Adrenal gland (tissue), 5 donors: ENCODE measurements around the gene POLR2C.

ENCODE experiments used
- POLR2A ChIP-seq, 2 donors: fragments of 450-650 bp; IDR thresholded peaks; one replicate each; pipeline ENCODE4 v1.6.1; 2017; ENCODE audit warnings: antibody characterized with exemption in 2 of 2, mild to moderate bottlenecking in 2 of 2, moderate library complexity in 1 of 2
- TF ChIP-seq, protein P1 (sequence below), 6 experiments: fragments of 450-650 bp in 4 of 6; fragments of 200-600 bp in 2 of 6; sonication (generic) in 1 of 6; IDR thresholded peaks; 1 replicate in 5 of 6; 2 replicates in 1 of 6; pipeline versions ENCODE4 v1.5.1 to v1.8.0; 2016 to 2021; ENCODE audit warnings: antibody characterized with exemption in 6 of 6, mild to moderate bottlenecking in 2 of 6, moderate library complexity in 1 of 6
- donor health status: DM: no; HTN: no; CAD: no.

DNA sequence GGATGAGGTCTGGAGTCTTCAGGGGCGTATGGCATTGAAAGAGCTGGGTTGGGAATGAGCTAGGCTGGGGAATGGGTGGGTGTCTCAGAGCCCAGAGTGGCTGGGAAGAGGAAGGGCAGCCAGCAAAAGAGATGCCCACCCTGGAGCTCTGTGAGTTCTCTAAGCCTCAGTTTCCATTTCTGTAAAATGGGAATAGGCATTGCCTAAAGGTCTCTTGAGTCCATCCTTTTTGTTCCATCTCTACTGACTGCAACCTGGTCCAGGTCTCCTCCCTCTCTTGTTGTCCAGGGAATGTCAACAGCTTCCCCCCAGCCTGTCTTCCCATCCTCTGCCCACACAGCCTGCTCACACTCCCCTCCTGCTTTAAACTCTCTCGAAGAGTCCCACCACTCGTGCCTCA, 54.3 kb downstream of the POLR2C start:
- TF ChIP-seq, protein P1, sequence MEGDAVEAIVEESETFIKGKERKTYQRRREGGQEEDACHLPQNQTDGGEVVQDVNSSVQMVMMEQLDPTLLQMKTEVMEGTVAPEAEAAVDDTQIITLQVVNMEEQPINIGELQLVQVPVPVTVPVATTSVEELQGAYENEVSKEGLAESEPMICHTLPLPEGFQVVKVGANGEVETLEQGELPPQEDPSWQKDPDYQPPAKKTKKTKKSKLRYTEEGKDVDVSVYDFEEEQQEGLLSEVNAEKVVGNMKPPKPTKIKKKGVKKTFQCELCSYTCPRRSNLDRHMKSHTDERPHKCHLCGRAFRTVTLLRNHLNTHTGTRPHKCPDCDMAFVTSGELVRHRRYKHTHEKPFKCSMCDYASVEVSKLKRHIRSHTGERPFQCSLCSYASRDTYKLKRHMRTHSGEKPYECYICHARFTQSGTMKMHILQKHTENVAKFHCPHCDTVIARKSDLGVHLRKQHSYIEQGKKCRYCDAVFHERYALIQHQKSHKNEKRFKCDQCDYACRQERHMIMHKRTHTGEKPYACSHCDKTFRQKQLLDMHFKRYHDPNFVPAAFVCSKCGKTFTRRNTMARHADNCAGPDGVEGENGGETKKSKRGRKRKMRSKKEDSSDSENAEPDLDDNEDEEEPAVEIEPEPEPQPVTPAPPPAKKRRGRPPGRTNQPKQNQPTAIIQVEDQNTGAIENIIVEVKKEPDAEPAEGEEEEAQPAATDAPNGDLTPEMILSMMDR (IDR thresholded peaks at IDR 0.05), result no peak
- no peak for TF ChIP-seq POLR2A (IDR thresholded peaks at IDR 0.05)
